Glutamatergic neuron (in vitro differentiated cells): ENCODE data around the gene TTC1. TPM values are rescaled to one million over a fixed set of nuclear protein-coding genes. Genes with fewer than 3 reads are reported as not detected.
A peak's percentile ranks its signal among the peaks of the same experiment; 100 is the strongest.
"Not testable (repeated sequence)": the region's sequence is repeated elsewhere in the genome, so short reads cannot be mapped to it uniquely, and the experiment has no call there.

Source experiments
- DNase-seq: peaks from one replicate; pipeline ENCODE4 v3.0.0; 2022
- H3K27ac Mint-ChIP-seq: one replicate; pipeline ENCODE4 v1.8.0; 2020; ENCODE audit warnings: mild to moderate bottlenecking, mixed read lengths, inconsistent platforms; ENCODE audit not compliant: unreplicated experiment
- H3K27me3 Mint-ChIP-seq: one replicate; pipeline ENCODE4 v1.8.0; 2020; ENCODE audit warnings: mild to moderate bottlenecking, moderate library complexity, mixed read lengths, inconsistent platforms; ENCODE audit not compliant: unreplicated experiment
- H3K36me3 Mint-ChIP-seq: one replicate; pipeline ENCODE4 v1.8.0; 2020; ENCODE audit warnings: mild to moderate bottlenecking, mixed read lengths, inconsistent platforms; ENCODE audit not compliant: unreplicated experiment
- H3K4me1 Mint-ChIP-seq: one replicate; pipeline ENCODE4 v1.8.0; 2020; ENCODE audit warnings: mild to moderate bottlenecking, low read depth, mixed read lengths, inconsistent platforms; ENCODE audit not compliant: unreplicated experiment
- H3K4me3 Mint-ChIP-seq: one replicate; pipeline ENCODE4 v1.8.0; 2020; ENCODE audit warnings: mild to moderate bottlenecking, mixed read lengths, inconsistent platforms; ENCODE audit not compliant: unreplicated experiment
- H3K9me3 Mint-ChIP-seq: one replicate; pipeline ENCODE4 v1.8.0; 2020; ENCODE audit warnings: mild to moderate bottlenecking, moderate library complexity, mixed read lengths, inconsistent platforms; ENCODE audit not compliant: unreplicated experiment
- CTCF ChIP-seq: fragments of 200-600 bp; sonication (generic); IDR thresholded peaks from one replicate; pipeline ENCODE4 v1.5.0; 2021; ENCODE audit not compliant: partially characterized antibody, unreplicated experiment
- total RNA-seq: library from RNA; stranded (reverse); fragmentation: NEBNext Ultra II Directional; extraction: Animal tissue kit (Norgen Biotek cat#: 25700); gene quantifications from one replicate; pipeline ENCODE4 v1.2.1, GENCODE V29; 2021; ENCODE audit not compliant: unreplicated experiment

Gene TTC1
- total RNA-seq, 1 donor from 2014 or later, result 41.0 TPM

DNA sequence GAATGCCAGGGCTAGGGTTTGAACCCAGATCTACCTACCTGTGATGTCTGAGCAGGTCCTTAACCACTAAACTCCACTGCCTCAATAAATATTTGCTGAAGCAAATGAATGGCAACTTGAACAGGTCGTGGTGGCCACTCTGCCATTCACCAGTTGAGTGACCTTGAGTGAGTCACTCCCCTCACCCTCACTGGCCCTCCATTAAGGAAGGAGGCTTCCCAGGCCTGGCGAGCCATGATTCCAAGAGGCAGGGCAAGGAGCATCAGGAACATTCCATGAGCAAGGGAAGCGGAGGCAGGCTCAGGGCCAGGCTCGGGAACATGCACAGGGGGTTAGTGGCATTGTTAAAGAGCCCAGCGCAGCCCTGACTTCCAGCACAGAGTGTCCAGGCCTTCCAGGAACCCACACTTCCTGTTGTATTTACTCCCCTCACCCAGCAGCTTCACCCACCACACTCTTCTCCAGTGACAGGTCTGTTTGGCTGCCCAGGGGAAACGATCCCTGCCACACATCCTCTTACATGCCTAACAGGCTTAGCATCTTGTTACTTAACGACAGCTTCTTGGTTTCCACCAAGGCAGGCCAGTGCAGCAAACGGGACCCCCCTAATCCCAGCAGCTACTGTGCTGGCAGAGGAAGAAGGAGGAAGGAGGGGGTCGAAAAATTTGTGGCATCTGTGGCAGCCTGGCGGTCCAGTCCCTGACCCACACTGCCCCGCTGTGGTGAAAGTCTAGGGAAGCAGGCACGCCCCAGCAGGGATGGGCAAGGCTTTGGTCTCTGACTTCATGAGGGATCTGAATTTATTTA, 43.7 kb upstream of the TTC1 start:
- Mint-ChIP-seq H3K27me3 (no peaks in the 10 kb centered on the region), H3K27ac (no peak overlapping the region), H3K4me3 (no peak overlapping the region), H3K9me3 (no peaks in the 10 kb centered on the region), H3K36me3 (no peaks in the 10 kb centered on the region), H3K4me1 (no peaks in the 10 kb centered on the region)
- DNase-seq, result peak; percentile 76
- TF ChIP-seq CTCF, result peak; percentile 62

DNA sequence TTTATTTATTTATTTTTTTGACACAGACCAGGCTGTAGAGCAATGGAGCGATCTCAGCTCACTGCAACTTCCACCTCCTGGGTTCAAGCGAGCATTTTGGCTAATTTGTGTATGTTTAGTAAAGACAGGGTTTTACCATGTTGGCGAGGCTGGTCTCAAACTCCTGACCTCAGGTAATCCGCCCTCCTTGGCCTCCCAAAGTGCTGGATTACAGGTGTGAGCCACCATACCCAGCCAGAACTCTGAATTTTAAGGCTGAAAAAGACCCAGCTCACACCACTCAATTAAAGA, 43.2 kb upstream of the TTC1 start:
- H3K27ac Mint-ChIP-seq, DNase-seq, H3K9me3 Mint-ChIP-seq, H3K4me3 Mint-ChIP-seq, H3K27me3 Mint-ChIP-seq, H3K4me1 Mint-ChIP-seq, H3K36me3 Mint-ChIP-seq: not testable (repeated sequence)

GRCh38 chr5:159969966-159970365, 39.0 kb upstream of the TTC1 start:
- H3K4me1 Mint-ChIP-seq, result no peaks in the 10 kb centered on the region
- no peak for TF ChIP-seq CTCF
- no peak overlapping the region for H3K27ac Mint-ChIP-seq
- DNase-seq, result no peak
- no peak overlapping the region for H3K4me3 Mint-ChIP-seq
- H3K27me3 Mint-ChIP-seq, result peaks cover 22% of the 10 kb centered on the region
- peaks cover 6% of the 10 kb centered on the region for H3K9me3 Mint-ChIP-seq
- peaks cover 10% of the 10 kb centered on the region for H3K36me3 Mint-ChIP-seq

- H3K9me3 Mint-ChIP-seq, result peaks cover 6% of the 10 kb centered on the region
- peak overlapping the region; percentile 79 for H3K4me3 Mint-ChIP-seq
- H3K27ac Mint-ChIP-seq, result no peak overlapping the region
- no peak for DNase-seq
- TF ChIP-seq CTCF, result no peak
- H3K36me3 Mint-ChIP-seq, result peaks cover 10% of the 10 kb centered on the region
- H3K4me1 Mint-ChIP-seq, result no peaks in the 10 kb centered on the region
- peaks cover 22% of the 10 kb centered on the region for H3K27me3 Mint-ChIP-seq
Observed at GRCh38 chr5:159971038-159971437, 37.9 kb upstream of the TTC1 start.

DNA sequence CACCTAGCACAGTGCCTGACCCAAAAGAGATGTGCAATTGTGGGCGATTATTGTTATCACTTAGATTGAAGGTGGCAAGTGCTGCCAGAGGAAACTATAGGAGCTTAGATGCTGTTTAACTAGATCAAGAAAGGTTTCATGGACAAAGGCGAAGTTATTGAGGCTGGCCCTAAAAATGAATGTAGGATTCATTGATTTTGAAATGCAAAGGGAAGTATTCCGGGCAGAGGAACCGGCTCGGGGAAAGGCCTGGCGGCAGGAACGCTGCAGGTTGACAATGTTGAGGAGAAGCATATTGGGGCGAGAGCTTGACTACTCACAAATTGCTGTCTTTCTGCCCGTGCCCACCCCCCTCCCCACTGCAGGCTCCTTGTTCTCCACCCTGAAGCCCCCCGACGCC, 37.4 kb upstream of the TTC1 start:
- DNase-seq, result no peak
- Mint-ChIP-seq H3K27me3 (peaks cover 22% of the 10 kb centered on the region), H3K4me1 (no peaks in the 10 kb centered on the region), H3K9me3 (peaks cover 6% of the 10 kb centered on the region), H3K36me3 (peaks cover 10% of the 10 kb centered on the region), H3K4me3 (peak overlapping the region; percentile 79), H3K27ac (no peak overlapping the region)
- no peak for TF ChIP-seq CTCF
